ENCODE measurements around the gene NDST1.

GRCh38 chr5:150498971-150499370 lies 9.0 kb upstream of the NDST1 start:
- TF ChIP-seq CTCF (conservative IDR thresholded peaks at IDR 0.05) (no peak), ZFX (IDR thresholded peaks at IDR 0.05) (no peak)
